Measurements from ENCODE around the gene KRTAP5-10.
"Not testable (repeated sequence)": the region's sequence is repeated elsewhere in the genome, so short reads cannot be mapped to it uniquely, and the experiment has no call there.

- TF ChIP-seq CTCF (IDR thresholded peaks at IDR 0.05 in 8 of 11, conservative IDR thresholded peaks at IDR 0.05 in 3 of 11); POLR2AphosphoS5 (IDR thresholded peaks at IDR 0.05); POLR2A (IDR thresholded peaks at IDR 0.05): not testable (repeated sequence)
Measured at GRCh38 chr11:71566626-71567599, 1.6 kb downstream of the KRTAP5-10 start.
